Endothelial cell of umbilical vein (primary cell): ENCODE data around the gene JTB. TPM values are rescaled to one million over a fixed set of nuclear protein-coding genes. Genes with fewer than 3 reads are reported as not detected.

Source experiments
- BruUV-seq: library from RNA; stranded (reverse); fragments of 400-500 nt; replicated peaks from 2 replicates; lab custom pipeline; 2021; lab: Mats Ljungman, UMichigan
- CTCF ChIA-PET: fragments of 300-600, 350-600 bp; sonication (Branson Sonifier 250); formaldehyde crosslinking; loops from one replicate; lab custom pipeline; 2021; ENCODE audit warnings: antibody characterized with exemption, inconsistent platforms; lab: Charles Lee
- POLR2A ChIA-PET: fragments of 300-600, 350-600 bp; sonication (Branson Sonifier 250); formaldehyde crosslinking; loops from one replicate; lab custom pipeline; 2021; ENCODE audit warnings: antibody characterized with exemption, inconsistent platforms; lab: Charles Lee
- DNase-seq: peaks from one replicate; pipeline ENCODE4 v3.0.0-alpha.2; 2011; ENCODE audit warnings: low read depth, low spot score
- FAIRE-seq: peaks from 2 replicates; lab custom pipeline; 2011; peaks lifted over from hg19 to GRCh38; lab: Jason Lieb, UNC
- H2AFZ ChIP-seq: 2 replicates; pipeline ENCODE4 v1.6.0; 2012; ENCODE audit warnings: low read depth, low read length, control low read depth, inconsistent platforms
- H3K27ac ChIP-seq: 2 replicates; pipeline ENCODE4 v1.5.1; 2011; ENCODE audit warnings: low read depth, mild to moderate bottlenecking, control low read depth, low read length, moderate library complexity; ENCODE audit not compliant: insufficient read depth
- H3K27me3 ChIP-seq, 2 experiments: 2 replicates each; pipeline versions ENCODE4 v1.6.0 to v1.6.1; 2011; ENCODE audit warnings: low read length in 2 of 2, mixed read lengths in 1 of 2; ENCODE audit not compliant: control insufficient read depth in 2 of 2, insufficient read depth in 2 of 2
- H3K36me3 ChIP-seq, 2 experiments: 2 replicates in 1 of 2; 3 replicates in 1 of 2; pipeline ENCODE4 v1.5.1; 2011; ENCODE audit warnings: low read length in 2 of 2, mild to moderate bottlenecking in 1 of 2, moderate library complexity in 1 of 2; ENCODE audit not compliant: control insufficient read depth in 2 of 2, insufficient read depth in 2 of 2; ENCODE audit errors: extremely low read depth in 1 of 2
- H3K4me1 ChIP-seq: 3 replicates; pipeline ENCODE4 v1.5.1; 2011; ENCODE audit warnings: mild to moderate bottlenecking, low read length; ENCODE audit not compliant: control insufficient read depth, insufficient read depth; ENCODE audit errors: extremely low read depth
- H3K4me2 ChIP-seq: 2 replicates; pipeline ENCODE4 v1.6.1; 2011; ENCODE audit warnings: low read length, control low read depth, mixed read lengths; ENCODE audit not compliant: insufficient read depth
- H3K4me3 ChIP-seq, 3 experiments: fragments of 200-600 bp in 1 of 3; sonication (generic), shearing (Covaris generic) in 1 of 3; replicated peaks in 1 of 3; 2 replicates each; pipeline ENCODE4 v1.5.1; 2011 to 2016; ENCODE audit warnings: control low read depth in 3 of 3, low read length in 3 of 3, mild to moderate bottlenecking in 2 of 3, inconsistent platforms in 1 of 3, low read depth in 1 of 3, moderate library complexity in 1 of 3; ENCODE audit not compliant: insufficient read depth in 1 of 3
- H3K79me2 ChIP-seq: 2 replicates; pipeline ENCODE4 v1.6.0; 2012; ENCODE audit warnings: low read length, inconsistent platforms; ENCODE audit not compliant: control insufficient read depth, insufficient read depth
- H3K9ac ChIP-seq: replicated peaks from 2 replicates; pipeline ENCODE3; 2011; ENCODE audit warnings: low read length, control low read depth; ENCODE audit not compliant: insufficient read depth; ENCODE audit errors: extremely low read depth
- H3K9me1 ChIP-seq: replicated peaks from 3 replicates; pipeline ENCODE4 v1.6.0; 2011; ENCODE audit warnings: mild to moderate bottlenecking, low read length; ENCODE audit not compliant: control insufficient read depth, insufficient read depth; ENCODE audit errors: extremely low read depth
- H3K9me3 ChIP-seq: replicated peaks from 2 replicates; pipeline ENCODE4 v1.5.1; 2012; ENCODE audit warnings: low read length, inconsistent platforms; ENCODE audit not compliant: control insufficient read depth, insufficient read depth
- H4K20me1 ChIP-seq: replicated peaks from 2 replicates; pipeline ENCODE3; 2011; ENCODE audit warnings: mild to moderate bottlenecking, low read length; ENCODE audit not compliant: control insufficient read depth, insufficient read depth; ENCODE audit errors: extremely low read depth
- CTCF ChIP-seq, 2 donors: IDR thresholded peaks; 1 replicate in 1 of 2; 2 replicates in 1 of 2; pipeline ENCODE4 v1.5.1; 2011; ENCODE audit warnings: low read length in 2 of 2, mild to moderate bottlenecking in 2 of 2, moderate library complexity in 2 of 2, control low read depth in 1 of 2, inconsistent platforms in 1 of 2, low read depth in 1 of 2; ENCODE audit not compliant: insufficient read depth in 1 of 2; ENCODE audit errors: extremely low read depth in 1 of 2
- EZH2 ChIP-seq: IDR thresholded peaks from 2 replicates; pipeline ENCODE4 v1.6.1; 2012; ENCODE audit warnings: borderline replicate concordance, low read depth, mild to moderate bottlenecking, moderate library complexity, low read length, inconsistent platforms; ENCODE audit not compliant: severe bottlenecking
- FOS ChIP-seq: IDR thresholded peaks from 2 replicates; pipeline ENCODE4 v1.6.1; 2011; ENCODE audit warnings: mild to moderate bottlenecking, low read length, moderate library complexity, borderline replicate concordance; ENCODE audit not compliant: insufficient read depth
- GATA2 ChIP-seq: IDR thresholded peaks from 2 replicates; pipeline ENCODE4 v1.7.0; 2011; ENCODE audit warnings: low read depth, mild to moderate bottlenecking, moderate library complexity, mixed read lengths, low read length; ENCODE audit not compliant: insufficient read length, insufficient read depth
- JUN ChIP-seq: IDR thresholded peaks from 2 replicates; pipeline ENCODE4 v1.6.1; 2011; ENCODE audit warnings: borderline replicate concordance, low read depth; ENCODE audit not compliant: insufficient read length, insufficient read depth
- MAX ChIP-seq: IDR thresholded peaks from 2 replicates; pipeline ENCODE4 v1.6.1; 2011; ENCODE audit not compliant: insufficient read depth, insufficient read length
- MYC ChIP-seq: IDR thresholded peaks from one replicate; pipeline ENCODE4 v1.6.1; 2011; ENCODE audit warnings: mild to moderate bottlenecking, low read depth, low read length
- POLR2A ChIP-seq: IDR thresholded peaks from 2 replicates; pipeline ENCODE4 v1.6.1; 2012; ENCODE audit warnings: low read depth, mild to moderate bottlenecking, control low read depth, low read length
- POLR2AphosphoS5 ChIP-seq: IDR thresholded peaks from 2 replicates; pipeline ENCODE4 v1.6.1; 2012; ENCODE audit warnings: low read depth, mild to moderate bottlenecking, control low read depth, low read length, moderate library complexity; ENCODE audit not compliant: insufficient read depth
- dilution Hi-C: fragments of 300-500 bp; cut with MboI; formaldehyde crosslinking; loops from one replicate; pipeline ENCODE4 v1.15.0; 2019; ENCODE audit warnings: low sequenced_read_pairs; ENCODE audit not compliant: extremely low pct_ligation_motif_present
- intact Hi-C: fragments of 100-400 bp; cut with micrococcal nuclease; formaldehyde crosslinking; loops from one replicate; pipeline ENCODE4 v1.10.0; 2022
- polyA plus RNA-seq, 4 experiments: library from polyadenylated mRNA; depleted of rRNA in 3 of 4; stranded (reverse) in 3 of 4; unstranded in 1 of 4; fragments of >200 nt; gene quantifications; 2 replicates each; pipeline versions ENCODE4 v1.2.1 to v1.2.3, GENCODE V29; 2011 to 2012; ENCODE audit warnings: missing spikeins in 1 of 4
- total RNA-seq: library from RNA; stranded (reverse); gene quantifications from 2 replicates; pipeline ENCODE4 v1.2.3, GENCODE V29; 2021

JTB gene
- total and polyA plus RNA-seq, 2 donors (not counting 3 experiments of a cell fraction or from before 2014, with no cell fraction given), result 90.2 to 149 TPM

- dilution Hi-C loops (no loop called here), intact Hi-C loops (no loop called here)
- no peak for DNase-seq
- H4K20me1 ChIP-seq, result no peaks in the 10 kb centered on the region
- BruUV-seq, result no TSS peak
- no peak for FAIRE-seq
- H3K36me3 ChIP-seq, result peaks cover 5 to 53% of the 10 kb centered on the region in 2 experiments
- H3K4me1 ChIP-seq, result no peaks in the 10 kb centered on the region
- no peak overlapping the region for H3K4me2 ChIP-seq
- no peaks in the 10 kb centered on the region for H3K9me3 ChIP-seq
- no peak overlapping the region for H3K27ac ChIP-seq
- no peak overlapping the region for H3K4me3 ChIP-seq
- no peak for TF ChIP-seq MAX
- TF ChIP-seq POLR2A, result no peak
- TF ChIP-seq MYC, result no peak
- no peak for TF ChIP-seq GATA2
- TF ChIP-seq JUN, result no peak
- TF ChIP-seq FOS, result no peak
- no peak for TF ChIP-seq POLR2AphosphoS5
- no peak overlapping the region for H2AFZ ChIP-seq
- ChIA-PET CTCF (interaction anchor here (1.9 to 2.8 kb wide), 2 partner anchors 10 to 118 kb away, joined by 5 to 15 read pairs; no protein-coding TSS in a partner anchor), POLR2A (interaction anchor here (1.1 to 1.2 kb wide), 2 partner anchors 16 to 51 kb away, joined by 3 to 4 read pairs; partner anchors contain the start of genes GATAD2B and RPS27)
- no peak overlapping the region for H3K9ac ChIP-seq
- no peaks in the 10 kb centered on the region for H3K9me1 ChIP-seq
- no peaks in the 10 kb centered on the region for H3K79me2 ChIP-seq
- H3K27me3 ChIP-seq, result no peaks in the 10 kb centered on the region
Measured at GRCh38 chr1:153938996-153939395, 38.5 kb downstream of the JTB start.

DNA sequence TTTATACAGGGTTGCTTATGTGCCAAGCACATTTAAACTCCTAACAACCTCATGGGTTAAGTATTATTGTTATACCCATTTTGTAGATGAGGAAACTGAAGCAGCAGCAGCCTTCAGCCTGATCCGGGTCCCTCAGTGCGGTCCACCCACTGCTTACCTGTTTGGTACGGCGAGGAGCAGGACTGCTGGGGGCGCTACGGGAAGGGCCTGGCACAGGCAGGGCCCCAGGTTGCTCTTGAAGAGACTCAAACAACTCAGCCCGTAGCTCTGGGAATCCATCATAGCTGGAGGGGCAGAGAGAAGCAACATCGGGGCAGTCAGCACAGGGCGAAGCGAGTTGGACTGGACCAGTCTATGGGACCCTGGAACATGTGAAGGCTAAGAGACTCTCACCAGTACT is 40.1 kb downstream of the JTB start:
- POLR2A ChIA-PET, result no interaction called here
- Histone ChIP-seq H3K4me3 (no peak overlapping the region), H2AFZ (no peak overlapping the region), H3K9me1 (no peaks in the 10 kb centered on the region), H3K4me1 (no peaks in the 10 kb centered on the region), H3K9ac (no peak overlapping the region), H3K27me3 (no peaks in the 10 kb centered on the region), H3K79me2 (no peaks in the 10 kb centered on the region), H4K20me1 (no peaks in the 10 kb centered on the region), H3K36me3 (peaks cover 5 to 60% of the 10 kb centered on the region in 2 experiments), H3K27ac (no peak overlapping the region), H3K9me3 (no peaks in the 10 kb centered on the region), H3K4me2 (no peak overlapping the region)
- TF ChIP-seq CTCF (IDR thresholded peaks at IDR 0.05; ENCODE audit: extremely low read depth in 1 of 2, insufficient read depth in 1 of 2, low read depth in 1 of 2, low read length in 2 of 2) (no peak), MYC (no peak), POLR2A (no peak), GATA2 (no peak), FOS (no peak), MAX (no peak), JUN (no peak), EZH2 (no peak), POLR2AphosphoS5 (no peak)
- FAIRE-seq, result no peak
- dilution Hi-C loops, result no loop called here
- CTCF ChIA-PET, result interaction anchor here (0.8 to 1.4 kb wide), 2 partner anchors 9 to 21 kb away, joined by 4 to 7 read pairs; partner anchors contain the start of genes CRTC2 and DENND4B
- no peak for DNase-seq
- intact Hi-C loops, result no loop called here
- no TSS peak for BruUV-seq
